Smooth muscle cell (in vitro differentiated cells): Measurements from ENCODE around the gene CD44. TPM values are rescaled to one million over a fixed set of nuclear protein-coding genes. Genes with fewer than 3 reads are reported as not detected.

Experiments
- DNase-seq: peaks from one replicate; lab custom pipeline; 2025; ENCODE audit not compliant: unreplicated experiment; lab: John Stamatoyannopoulos, UW
- H2AFZ ChIP-seq: fragments of 200-600 bp; sonication (generic); 2 replicates; pipeline ENCODE4 v1.6.0; 2016; ENCODE audit warnings: antibody characterized with exemption, low read depth, mild to moderate bottlenecking
- H3F3A ChIP-seq: fragments of 200-600 bp; sonication (generic); 2 replicates; pipeline ENCODE4 v1.6.0; 2017; ENCODE audit warnings: antibody characterized with exemption, low read depth
- H3K27ac ChIP-seq: fragments of 200-600 bp; sonication (generic); 2 replicates; pipeline ENCODE4 v1.5.1; 2016; ENCODE audit warnings: low read depth, mild to moderate bottlenecking
- H3K27me3 ChIP-seq: fragments of 200-600 bp; sonication (generic); 2 replicates; pipeline ENCODE4 v1.6.1; 2016; ENCODE audit warnings: low read depth, mild to moderate bottlenecking
- H3K36me3 ChIP-seq: fragments of 200-600 bp; sonication (generic); 2 replicates; pipeline ENCODE4 v1.5.1; 2016; ENCODE audit warnings: low read depth
- H3K4me1 ChIP-seq: fragments of 200-600 bp; sonication (generic); 2 replicates; pipeline ENCODE4 v1.5.1; 2016; ENCODE audit warnings: low read depth
- H3K4me2 ChIP-seq: fragments of 200-600 bp; sonication (generic); 2 replicates; pipeline ENCODE4 v1.6.0; 2016; ENCODE audit warnings: mild to moderate bottlenecking
- H3K4me3 ChIP-seq: fragments of 200-600 bp; sonication (generic); 2 replicates; pipeline ENCODE4 v1.5.1; 2016; ENCODE audit warnings: mild to moderate bottlenecking
- H3K79me2 ChIP-seq: fragments of 200-600 bp; sonication (generic); 2 replicates; pipeline ENCODE4 v1.6.0; 2016; ENCODE audit warnings: low read depth, mild to moderate bottlenecking
- H3K9ac ChIP-seq: fragments of 200-600 bp; sonication (generic); 2 replicates; pipeline ENCODE4 v1.6.0; 2016; ENCODE audit warnings: low read depth
- H3K9me3 ChIP-seq: fragments of 200-600 bp; sonication (generic); replicated peaks from 2 replicates; pipeline ENCODE4 v1.5.1; 2016; ENCODE audit warnings: low read depth
- H4K20me1 ChIP-seq: fragments of 200-600 bp; sonication (generic); 2 replicates; pipeline ENCODE4 v1.6.0; 2016; ENCODE audit warnings: low read depth
- CTCF ChIP-seq: fragments of 200-600 bp; sonication (generic); IDR thresholded peaks from 2 replicates; pipeline ENCODE4 v1.5.1; 2017; ENCODE audit warnings: borderline replicate concordance, mild to moderate bottlenecking, antibody characterized with exemption; ENCODE audit not compliant: insufficient read depth, poor library complexity, severe bottlenecking
- WGBS: methylation state at CpG from one replicate; pipeline ENCODE4 v1.1.7; 2016; ENCODE audit warnings: low lambda C conversion rate; 5-methylcytosine and 5-hydroxymethylcytosine counted together
- polyA plus RNA-seq: library from polyadenylated mRNA; unstranded; fragments of >200 nt; fragmentation: Nextera tagmentation; extraction: Ambion mirVana; gene quantifications from 2 replicates; pipeline ENCODE4 v1.2.1, GENCODE V29; 2016
- total RNA-seq: library from RNA; depleted of rRNA; stranded (reverse); fragments of >200 nt; gene quantifications from 2 replicates; pipeline ENCODE4 v1.2.3, GENCODE V29; 2014

The CD44 gene
- total and polyA plus RNA-seq, 2 experiments from 2014 or later, result 116 to 248 TPM

DNA sequence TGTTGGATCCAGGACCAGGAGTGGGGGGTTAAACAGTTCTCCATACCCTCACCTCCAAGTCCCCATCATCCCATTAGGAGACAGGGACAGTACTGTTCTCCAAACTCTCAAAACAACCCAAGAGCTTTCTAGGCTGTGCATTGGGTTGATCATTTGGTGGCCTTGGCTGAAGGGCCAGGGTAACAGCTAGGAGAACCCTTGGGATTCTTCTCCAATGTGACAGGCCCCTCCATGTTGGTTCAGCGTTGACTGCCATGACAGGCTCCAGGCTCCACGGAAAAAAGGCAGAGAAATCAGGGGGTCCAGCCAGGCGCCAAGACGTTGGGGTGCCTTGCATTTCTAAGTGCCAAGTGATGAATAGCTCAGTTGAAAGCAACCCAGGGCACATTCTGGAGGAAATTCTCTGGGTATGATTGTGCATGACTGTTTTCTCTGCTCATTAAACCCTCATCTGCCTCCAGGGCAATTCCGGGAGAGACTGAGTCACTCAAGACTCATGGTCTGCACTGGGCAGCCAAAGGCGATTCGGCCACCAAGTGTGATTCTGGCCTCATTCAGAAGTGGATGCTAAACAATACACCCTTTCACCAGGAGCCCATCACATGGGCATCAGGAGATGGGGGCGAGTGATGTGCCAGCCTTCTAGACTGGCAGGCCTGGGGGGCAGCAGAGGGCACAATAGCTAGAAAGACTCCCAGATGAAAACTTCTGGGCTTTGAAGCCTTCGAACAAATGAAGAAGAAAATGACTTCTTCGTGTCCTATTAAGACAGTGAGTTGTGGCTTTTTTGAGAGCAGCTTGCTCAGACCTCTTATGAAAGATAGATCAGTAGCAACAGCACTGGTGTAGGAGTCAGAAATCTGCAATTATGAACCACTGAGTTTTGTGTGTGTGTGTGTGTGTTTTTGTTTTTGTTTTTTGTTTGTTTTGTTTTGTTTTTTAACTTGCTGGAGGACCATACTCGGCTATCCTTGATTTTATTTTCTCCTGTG lies 27.7 kb downstream of the CD44 start:
- Histone ChIP-seq H3K4me1 (peaks cover 22% of the 10 kb centered on the region), H3K4me3 (no peak overlapping the region), H3K36me3 (no peaks in the 10 kb centered on the region), H3K9ac (peak overlapping the region; percentile 65), H2AFZ (no peak overlapping the region), H3F3A (peaks cover 3% of the 10 kb centered on the region), H3K4me2 (peak overlapping the region; percentile 58), H4K20me1 (peaks cover 13% of the 10 kb centered on the region), H3K27me3 (no peaks in the 10 kb centered on the region), H3K27ac (peak overlapping the region; percentile 96), H3K79me2 (peaks cover 10% of the 10 kb centered on the region), H3K9me3 (no peaks in the 10 kb centered on the region)
- no peak for DNase-seq
- WGBS, result 44% methylated on average over 11 of the region's 11 CpGs
- TF ChIP-seq CTCF, result no peak

DNA sequence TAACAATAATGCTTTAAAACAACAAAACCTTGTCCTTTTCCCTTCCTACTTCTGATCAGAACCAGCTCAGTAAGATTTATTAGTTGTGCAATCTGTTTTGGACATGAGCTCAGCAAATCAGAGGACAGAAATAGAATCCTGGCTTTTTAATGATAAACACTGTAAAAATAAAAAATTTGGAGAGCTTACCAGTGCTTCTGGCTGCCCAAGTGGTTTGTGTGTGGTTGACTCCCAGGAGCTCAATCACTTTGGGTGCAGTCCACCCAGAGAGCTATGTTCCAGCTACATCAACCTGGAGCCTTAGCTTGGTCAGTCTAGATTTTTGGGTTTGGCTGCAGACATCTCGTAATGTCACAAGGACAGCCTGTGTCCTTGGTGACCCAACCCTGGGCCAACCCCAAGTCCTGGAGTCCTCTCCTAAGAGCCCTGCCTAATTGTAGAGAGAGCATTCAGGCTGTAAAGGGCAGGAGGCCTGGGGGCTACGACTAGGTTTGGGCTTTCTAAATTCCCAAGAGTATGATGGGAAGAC lies 28.5 kb downstream of the CD44 start:
- H3K27ac ChIP-seq, result peak overlapping the region; percentile 96
- H3K4me3 ChIP-seq, result no peak overlapping the region
- H3K79me2 ChIP-seq, result peaks cover 10% of the 10 kb centered on the region
- no peaks in the 10 kb centered on the region for H3K9me3 ChIP-seq
- H3K27me3 ChIP-seq, result no peaks in the 10 kb centered on the region
- H3K36me3 ChIP-seq, result no peaks in the 10 kb centered on the region
- H3K4me1 ChIP-seq, result peaks cover 22% of the 10 kb centered on the region
- peak overlapping the region; percentile 58 for H3K4me2 ChIP-seq
- H4K20me1 ChIP-seq, result peaks cover 6% of the 10 kb centered on the region
- H3K9ac ChIP-seq, result peak overlapping the region; percentile 65
- no peak for DNase-seq
- no peak for TF ChIP-seq CTCF
- WGBS, result 94% methylated on average over 2 of the region's 2 CpGs
- no peak overlapping the region for H2AFZ ChIP-seq
- peaks cover 3% of the 10 kb centered on the region for H3F3A ChIP-seq

GRCh38 chr11:35168671-35169070 lies 29.7 kb downstream of the CD44 start:
- Histone ChIP-seq H3K36me3 (no peaks in the 10 kb centered on the region), H3F3A (peaks cover 3% of the 10 kb centered on the region), H3K79me2 (peaks cover 15% of the 10 kb centered on the region), H3K9me3 (no peaks in the 10 kb centered on the region), H3K4me3 (no peak overlapping the region), H3K4me2 (no peak overlapping the region), H3K9ac (no peak overlapping the region), H3K27me3 (no peaks in the 10 kb centered on the region), H4K20me1 (no peaks in the 10 kb centered on the region), H3K4me1 (peaks cover 22% of the 10 kb centered on the region), H2AFZ (no peak overlapping the region), H3K27ac (no peak overlapping the region)
- WGBS, result 90% methylated on average over 2 of the region's 2 CpGs
- DNase-seq, result no peak
- TF ChIP-seq CTCF, result no peak
